HepG2 (cell line): ENCODE data around the gene SS18L1. TPM values are rescaled to one million over a fixed set of nuclear protein-coding genes. Genes with fewer than 3 reads are reported as not detected.

Experiments used
- AGO2 ChIP-seq: fragments of 200-400 bp; formaldehyde crosslinking; optimal IDR thresholded peaks from 2 replicates; pipeline ENCODE3; 2017; ENCODE audit warnings: mild to moderate bottlenecking, low read depth, low read length, moderate library complexity
- ATF3 ChIP-seq: sonication (generic); formaldehyde crosslinking; IDR thresholded peaks from 2 replicates; pipeline ENCODE4 v1.4.0; 2020; ENCODE audit warnings: missing genetic modification reagents
- FOXO1 ChIP-seq: sonication (generic); formaldehyde crosslinking; IDR thresholded peaks from 2 replicates; pipeline ENCODE4 v1.4.0; 2020; ENCODE audit warnings: missing genetic modification reagents
- FOXP1 ChIP-seq, 2 experiments: fragments of 450-650 bp in 1 of 2; IDR thresholded peaks; 2 replicates each; pipeline ENCODE4 v1.6.1; 2017 to 2018; ENCODE audit warnings: antibody characterized with exemption in 1 of 2
- HDAC6 ChIP-seq: fragments of 200-600 bp; sonication (generic); IDR thresholded peaks from 2 replicates; pipeline ENCODE4 v1.7.0; 2017; ENCODE audit warnings: mild to moderate bottlenecking, antibody characterized with exemption, low read length, low read depth
- HMGA1 ChIP-seq: sonication (generic); formaldehyde crosslinking; conservative IDR thresholded peaks from 2 replicates; pipeline ENCODE4 v1.4.0; 2020; ENCODE audit warnings: missing genetic modification reagents
- HNF4A ChIP-seq: sonication (generic); formaldehyde crosslinking; IDR thresholded peaks from 2 replicates; pipeline ENCODE4 v1.4.0; 2020; ENCODE audit warnings: missing genetic modification reagents
- HOXA9 ChIP-seq: sonication (generic); formaldehyde crosslinking; IDR thresholded peaks from 2 replicates; pipeline ENCODE4 v1.8.1; 2022; ENCODE audit warnings: missing genetic modification reagents, mild to moderate bottlenecking, moderate library complexity, borderline replicate concordance
- KDM4B ChIP-seq: sonication (generic); formaldehyde crosslinking; IDR thresholded peaks from 2 replicates; pipeline ENCODE4 v1.4.0; 2020; ENCODE audit warnings: missing genetic modification reagents
- NCOA2 ChIP-seq: sonication (generic); formaldehyde crosslinking; IDR thresholded peaks from 2 replicates; pipeline ENCODE4 v1.8.0; 2022; ENCODE audit warnings: inconsistent platforms
- SMYD3 ChIP-seq: sonication (generic); formaldehyde crosslinking; IDR thresholded peaks from 2 replicates; pipeline ENCODE4 v1.8.1; 2023; ENCODE audit warnings: mild to moderate bottlenecking, missing genetic modification reagents
- U2AF2 ChIP-seq: fragments of 200-400 bp; formaldehyde crosslinking; IDR thresholded peaks from 2 replicates; pipeline ENCODE4 v1.6.1; 2017; ENCODE audit warnings: low read depth, mild to moderate bottlenecking, low read length
- YEATS2 ChIP-seq: sonication (generic); formaldehyde crosslinking; IDR thresholded peaks from 2 replicates; pipeline ENCODE4 v1.4.0; 2020; ENCODE audit warnings: missing genetic modification reagents, borderline replicate concordance
- ZFP41 ChIP-seq: sonication (generic); formaldehyde crosslinking; IDR thresholded peaks from 2 replicates; pipeline ENCODE4 v1.4.0; 2020; ENCODE audit warnings: mild to moderate bottlenecking, missing genetic modification reagents, borderline replicate concordance
- ZNF232 ChIP-seq: sonication (generic); formaldehyde crosslinking; IDR thresholded peaks from 2 replicates; pipeline ENCODE4 v1.4.0; 2020; ENCODE audit warnings: missing genetic modification reagents, borderline replicate concordance
- ZNF260 ChIP-seq: sonication (generic); formaldehyde crosslinking; IDR thresholded peaks from 2 replicates; pipeline ENCODE4 v1.4.0; 2020; ENCODE audit warnings: missing genetic modification reagents, low read depth, mild to moderate bottlenecking, borderline replicate concordance
- ZNF34 ChIP-seq: sonication (generic); formaldehyde crosslinking; IDR thresholded peaks from 2 replicates; pipeline ENCODE4 v1.4.0; 2020; ENCODE audit warnings: mild to moderate bottlenecking, missing genetic modification reagents, borderline replicate concordance
- ZNF354B ChIP-seq: sonication (generic); formaldehyde crosslinking; IDR thresholded peaks from 2 replicates; pipeline ENCODE4 v1.8.0; 2022; ENCODE audit warnings: mild to moderate bottlenecking, missing genetic modification reagents
- ZNF75D ChIP-seq: sonication (generic); formaldehyde crosslinking; IDR thresholded peaks from 2 replicates; pipeline ENCODE4 v1.8.1; 2023; ENCODE audit warnings: missing genetic modification reagents, mild to moderate bottlenecking, borderline replicate concordance
- polyA plus RNA-seq, 8 experiments: library from polyadenylated mRNA; depleted of rRNA in 3 of 8; stranded (reverse) in 7 of 8; unstranded in 1 of 8; fragments of >200 nt; fragmentation: Illumina TruSeq in 4 of 8; extraction: Trizol in 4 of 8; gene quantifications; 2 replicates each; pipeline versions ENCODE4 v1.2.1 to v1.2.3, GENCODE V29; 2011 to 2016; ENCODE audit warnings: low read depth in 4 of 8, missing spikeins in 1 of 8, mixed read lengths in 1 of 8; ENCODE audit not compliant: insufficient read depth in 1 of 8
- total RNA-seq, 5 experiments: library from RNA; depleted of rRNA; stranded (reverse); fragments of >200 nt; fragmentation: Illumina TruSeq; extraction: Trizol; gene quantifications; 2 replicates each; pipeline ENCODE4 v1.2.3, GENCODE V29; 2016; ENCODE audit warnings: low read depth in 1 of 5
- TF ChIP-seq, protein P1 (sequence below): sonication (generic); formaldehyde crosslinking; IDR thresholded peaks from 2 replicates; pipeline ENCODE4 v1.4.0; 2020; ENCODE audit warnings: missing genetic modification reagents
- TF ChIP-seq, protein P2 (sequence below): sonication (generic); formaldehyde crosslinking; IDR thresholded peaks from 2 replicates; pipeline ENCODE4 v1.5.1; 2020; ENCODE audit warnings: mild to moderate bottlenecking, missing genetic modification reagents, moderate library complexity

SS18L1 gene
- total and polyA plus RNA-seq, 2 of the 13 experiments (the other 11 are each of a cell fraction or from before 2014, with no cell fraction given) = 17.8 to 27.6 TPM

- no peak for TF ChIP-seq HOXA9 (CRISPR knock-in tag)
- no peak for TF ChIP-seq KDM4B (CRISPR knock-in tag)
- no peak for TF ChIP-seq ZNF260 (CRISPR knock-in tag)
- TF ChIP-seq FOXP1 (IDR thresholded peaks at IDR 0.05) = no peak
- no peak for TF ChIP-seq FOXP1 (CRISPR knock-in tag; IDR thresholded peaks at IDR 0.05)
- TF ChIP-seq, protein P1, sequence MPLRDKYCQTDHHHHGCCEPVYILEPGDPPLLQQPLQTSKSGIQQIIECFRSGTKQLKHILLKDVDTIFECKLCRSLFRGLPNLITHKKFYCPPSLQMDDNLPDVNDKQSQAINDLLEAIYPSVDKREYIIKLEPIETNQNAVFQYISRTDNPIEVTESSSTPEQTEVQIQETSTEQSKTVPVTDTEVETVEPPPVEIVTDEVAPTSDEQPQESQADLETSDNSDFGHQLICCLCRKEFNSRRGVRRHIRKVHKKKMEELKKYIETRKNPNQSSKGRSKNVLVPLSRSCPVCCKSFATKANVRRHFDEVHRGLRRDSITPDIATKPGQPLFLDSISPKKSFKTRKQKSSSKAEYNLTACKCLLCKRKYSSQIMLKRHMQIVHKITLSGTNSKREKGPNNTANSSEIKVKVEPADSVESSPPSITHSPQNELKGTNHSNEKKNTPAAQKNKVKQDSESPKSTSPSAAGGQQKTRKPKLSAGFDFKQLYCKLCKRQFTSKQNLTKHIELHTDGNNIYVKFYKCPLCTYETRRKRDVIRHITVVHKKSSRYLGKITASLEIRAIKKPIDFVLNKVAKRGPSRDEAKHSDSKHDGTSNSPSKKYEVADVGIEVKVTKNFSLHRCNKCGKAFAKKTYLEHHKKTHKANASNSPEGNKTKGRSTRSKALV = peak; percentile 86; the same call in 1 of the 2 replicates
- TF ChIP-seq ATF3 (CRISPR knock-in tag) = 0 out of 2 replicates have a peak, but pooled peaks have one; percentile 30
- TF ChIP-seq HDAC6 = no peak
- TF ChIP-seq ZNF75D (CRISPR knock-in tag) = no peak
- no peak for TF ChIP-seq HMGA1
- TF ChIP-seq ZFP41 (CRISPR knock-in tag) = no peak
- TF ChIP-seq U2AF2 = no peak
- TF ChIP-seq, protein P2, sequence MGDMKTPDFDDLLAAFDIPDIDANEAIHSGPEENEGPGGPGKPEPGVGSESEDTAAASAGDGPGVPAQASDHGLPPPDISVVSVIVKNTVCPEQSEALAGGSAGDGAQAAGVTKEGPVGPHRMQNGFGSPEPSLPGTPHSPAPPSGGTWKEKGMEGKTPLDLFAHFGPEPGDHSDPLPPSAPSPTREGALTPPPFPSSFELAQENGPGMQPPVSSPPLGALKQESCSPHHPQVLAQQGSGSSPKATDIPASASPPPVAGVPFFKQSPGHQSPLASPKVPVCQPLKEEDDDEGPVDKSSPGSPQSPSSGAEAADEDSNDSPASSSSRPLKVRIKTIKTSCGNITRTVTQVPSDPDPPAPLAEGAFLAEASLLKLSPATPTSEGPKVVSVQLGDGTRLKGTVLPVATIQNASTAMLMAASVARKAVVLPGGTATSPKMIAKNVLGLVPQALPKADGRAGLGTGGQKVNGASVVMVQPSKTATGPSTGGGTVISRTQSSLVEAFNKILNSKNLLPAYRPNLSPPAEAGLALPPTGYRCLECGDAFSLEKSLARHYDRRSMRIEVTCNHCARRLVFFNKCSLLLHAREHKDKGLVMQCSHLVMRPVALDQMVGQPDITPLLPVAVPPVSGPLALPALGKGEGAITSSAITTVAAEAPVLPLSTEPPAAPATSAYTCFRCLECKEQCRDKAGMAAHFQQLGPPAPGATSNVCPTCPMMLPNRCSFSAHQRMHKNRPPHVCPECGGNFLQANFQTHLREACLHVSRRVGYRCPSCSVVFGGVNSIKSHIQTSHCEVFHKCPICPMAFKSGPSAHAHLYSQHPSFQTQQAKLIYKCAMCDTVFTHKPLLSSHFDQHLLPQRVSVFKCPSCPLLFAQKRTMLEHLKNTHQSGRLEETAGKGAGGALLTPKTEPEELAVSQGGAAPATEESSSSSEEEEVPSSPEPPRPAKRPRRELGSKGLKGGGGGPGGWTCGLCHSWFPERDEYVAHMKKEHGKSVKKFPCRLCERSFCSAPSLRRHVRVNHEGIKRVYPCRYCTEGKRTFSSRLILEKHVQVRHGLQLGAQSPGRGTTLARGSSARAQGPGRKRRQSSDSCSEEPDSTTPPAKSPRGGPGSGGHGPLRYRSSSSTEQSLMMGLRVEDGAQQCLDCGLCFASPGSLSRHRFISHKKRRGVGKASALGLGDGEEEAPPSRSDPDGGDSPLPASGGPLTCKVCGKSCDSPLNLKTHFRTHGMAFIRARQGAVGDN = peak; percentile 56
- TF ChIP-seq NCOA2 (CRISPR knock-in tag) = no peak
- peak; percentile 54; the same call in 1 of the 2 replicates for TF ChIP-seq ZNF232 (CRISPR knock-in tag)
- no peak for TF ChIP-seq FOXO1 (CRISPR knock-in tag)
- 0 out of 2 replicates have a peak, but pooled peaks have one; percentile 37 for TF ChIP-seq YEATS2
- no peak for TF ChIP-seq ZNF34 (CRISPR knock-in tag)
- TF ChIP-seq SMYD3 (CRISPR knock-in tag) = no peak
- peak; percentile 30 for TF ChIP-seq AGO2
- no peak for TF ChIP-seq ZNF354B
- TF ChIP-seq HNF4A (CRISPR knock-in tag) = no peak
These were observed 65.5 kb downstream of the SS18L1 start (continued) for GRCh38 chr20:62208795-62209755.
